SU-DHL-6 (cell line): Measurements from ENCODE around the gene OR11H7.
"Not testable (repeated sequence)": the region's sequence is repeated elsewhere in the genome, so short reads cannot be mapped to it uniquely, and the experiment has no call there.

ENCODE experiments used
- H2AFZ ChIP-seq: fragments of 200-600 bp; sonication (generic); 2 replicates; pipeline ENCODE4 v1.6.1; 2014; ENCODE audit warnings: low read depth, mild to moderate bottlenecking, moderate library complexity, mixed read lengths, antibody characterized with exemption, low read length; ENCODE audit not compliant: severe bottlenecking
- H3F3A ChIP-seq: fragments of 200-600 bp; shearing (Covaris generic); 2 replicates; pipeline ENCODE4 v1.6.0; 2016; ENCODE audit warnings: antibody characterized with exemption, mild to moderate bottlenecking; ENCODE audit not compliant: insufficient read depth
- H3K27ac ChIP-seq: fragments of 200-600 bp; sonication (generic); 2 replicates; pipeline ENCODE4 v1.5.1; 2016; ENCODE audit warnings: low read depth, mild to moderate bottlenecking, low read length, moderate library complexity, mixed read lengths
- H3K27me3 ChIP-seq: fragments of 200-600 bp; sonication (generic), shearing (Covaris generic); 2 replicates; pipeline ENCODE4 v1.6.0; 2014; ENCODE audit warnings: mild to moderate bottlenecking, low read length
- H3K36me3 ChIP-seq: fragments of 200-600 bp; sonication (generic); 2 replicates; pipeline ENCODE4 v1.6.1; 2014; ENCODE audit warnings: mild to moderate bottlenecking, low read length, mixed read lengths
- H3K4me2 ChIP-seq: fragments of 300-600, 200-600 bp; shearing (Covaris generic), sonication (generic); 2 replicates; pipeline ENCODE4 v1.6.0; 2014; ENCODE audit warnings: low read length, low read depth, mild to moderate bottlenecking; ENCODE audit not compliant: poor library complexity, severe bottlenecking
- H3K4me3 ChIP-seq: fragments of 200-600 bp; sonication (generic); 2 replicates; pipeline ENCODE4 v1.5.1; 2014; ENCODE audit warnings: antibody characterized with exemption, low read length, mild to moderate bottlenecking, mixed read lengths; ENCODE audit not compliant: insufficient read depth, poor library complexity, severe bottlenecking
- H3K79me2 ChIP-seq: fragments of 200-600 bp; sonication (generic); 2 replicates; pipeline ENCODE4 v1.6.1; 2014; ENCODE audit warnings: mild to moderate bottlenecking, low read length, moderate library complexity; ENCODE audit not compliant: insufficient read depth
- H3K9ac ChIP-seq: fragments of 200-600 bp; sonication (generic); 2 replicates; pipeline ENCODE4 v1.7.0; 2014; ENCODE audit warnings: mild to moderate bottlenecking, low read length
- H3K9me2 ChIP-seq: fragments of 200-600 bp; sonication (generic); replicated peaks from 2 replicates; pipeline ENCODE4 v1.6.1; 2014; ENCODE audit warnings: low read length; ENCODE audit not compliant: insufficient read depth
- H3K9me3 ChIP-seq: fragments of 200-600 bp; sonication (generic); 2 replicates; pipeline ENCODE4 v1.6.1; 2014; ENCODE audit warnings: low read length, mixed read lengths; ENCODE audit not compliant: insufficient read depth
- H4K20me1 ChIP-seq: fragments of 200-600 bp; sonication (generic); 2 replicates; pipeline ENCODE4 v1.6.1; 2014; ENCODE audit warnings: low read depth, mild to moderate bottlenecking, antibody characterized with exemption, low read length, moderate library complexity, mixed read lengths
- CTCF ChIP-seq: fragments of 200-600 bp; sonication (generic); IDR thresholded peaks from one replicate; pipeline ENCODE4 v1.5.1; 2017; ENCODE audit warnings: antibody characterized with exemption, mild to moderate bottlenecking, low read length, moderate library complexity; ENCODE audit not compliant: insufficient read depth, poor library complexity, severe bottlenecking
- EZH2phosphoT487 ChIP-seq: fragments of 200-600 bp; sonication (generic), shearing (Covaris generic); conservative IDR thresholded peaks from 2 replicates; pipeline ENCODE4 v1.6.1; 2018; ENCODE audit warnings: mild to moderate bottlenecking, antibody characterized with exemption, low read length, moderate library complexity, mixed read lengths

OR11H7 gene

GRCh38 chr14:20198991-20199390, 29.8 kb upstream of the OR11H7 start:
- H3K4me2 ChIP-seq = no peak overlapping the region
- H2AFZ ChIP-seq = no peak overlapping the region
- H4K20me1 ChIP-seq = no peaks in the 10 kb centered on the region
- no peak overlapping the region for H3K4me3 ChIP-seq
- H3K9ac ChIP-seq = no peak overlapping the region
- TF ChIP-seq EZH2phosphoT487 = no peak
- no peak for TF ChIP-seq CTCF
- no peaks in the 10 kb centered on the region for H3K9me3 ChIP-seq
- no peaks in the 10 kb centered on the region for H3K9me2 ChIP-seq
- H3K27ac ChIP-seq = no peak overlapping the region
- H3K27me3 ChIP-seq = no peaks in the 10 kb centered on the region
- no peaks in the 10 kb centered on the region for H3F3A ChIP-seq
- H3K79me2 ChIP-seq = no peaks in the 10 kb centered on the region
- H3K36me3 ChIP-seq = no peaks in the 10 kb centered on the region

- Histone ChIP-seq H3K36me3 (no peaks in the 10 kb centered on the region), H3K4me3 (no peak overlapping the region), H3K27ac (no peak overlapping the region), H3K4me2 (no peak overlapping the region), H3F3A (no peaks in the 10 kb centered on the region), H3K9me3 (no peaks in the 10 kb centered on the region), H3K27me3 (no peaks in the 10 kb centered on the region), H3K9me2 (no peaks in the 10 kb centered on the region), H2AFZ (no peak overlapping the region), H3K79me2 (no peaks in the 10 kb centered on the region), H3K9ac (no peak overlapping the region), H4K20me1 (no peaks in the 10 kb centered on the region)
- no peak for TF ChIP-seq EZH2phosphoT487
- TF ChIP-seq CTCF = no peak
Observed at GRCh38 chr14:20204721-20205120, 24.1 kb upstream of the OR11H7 start.

- Histone ChIP-seq H3K9me2 (no peaks in the 10 kb centered on the region), H3K79me2 (no peaks in the 10 kb centered on the region), H3K27me3 (no peaks in the 10 kb centered on the region), H3K36me3 (no peaks in the 10 kb centered on the region), H3K9ac (no peak overlapping the region), H3K9me3 (no peaks in the 10 kb centered on the region), H3K27ac (no peak overlapping the region), H2AFZ (no peak overlapping the region), H3F3A (no peaks in the 10 kb centered on the region), H4K20me1 (no peaks in the 10 kb centered on the region), H3K4me2 (no peak overlapping the region), H3K4me3 (no peak overlapping the region)
- TF ChIP-seq CTCF (no peak), EZH2phosphoT487 (no peak)
Observed at GRCh38 chr14:20209595-20209994, 19.2 kb upstream of the OR11H7 start.

- H3K4me3 ChIP-seq, H3K27me3 ChIP-seq, H3K4me2 ChIP-seq, H3K9ac ChIP-seq, H2AFZ ChIP-seq, H3K36me3 ChIP-seq, H3K79me2 ChIP-seq, H3K9me3 ChIP-seq, H3K9me2 ChIP-seq, H3F3A ChIP-seq, H3K27ac ChIP-seq, H4K20me1 ChIP-seq: not testable (repeated sequence)
Observed at GRCh38 chr14:20212406-20212805, 16.4 kb upstream of the OR11H7 start.
